Suprapubic skin (tissue), 4 donors: Measurements from ENCODE around the gene PDE4D. TPM values are rescaled to one million over a fixed set of nuclear protein-coding genes. Genes with fewer than 3 reads are reported as not detected.

Source experiments
- DNase-seq, 2 donors: peaks; one replicate each; pipeline ENCODE4 v3.0.0-alpha.2; 2019; ENCODE audit warnings: low spot score in 2 of 2
- H3K27ac ChIP-seq: fragments of 200-600 bp; sonication (generic); one replicate; pipeline ENCODE4 v1.5.1; 2019
- H3K27me3 ChIP-seq: fragments of 200-600 bp; sonication (generic); one replicate; pipeline ENCODE4 v1.5.1; 2019
- H3K36me3 ChIP-seq: fragments of 200-600 bp; sonication (generic); one replicate; pipeline ENCODE4 v1.5.1; 2019
- H3K4me1 ChIP-seq: fragments of 200-600 bp; sonication (generic); one replicate; pipeline ENCODE4 v1.5.1; 2019
- H3K4me3 ChIP-seq: fragments of 200-600 bp; sonication (generic); one replicate; pipeline ENCODE4 v1.5.1; 2019; ENCODE audit warnings: mild to moderate bottlenecking
- H3K9me3 ChIP-seq: fragments of 200-600 bp; sonication (generic); one replicate; pipeline ENCODE4 v1.5.1; 2019
- EP300 ChIP-seq: sonication (generic); formaldehyde crosslinking; IDR thresholded peaks from one replicate; pipeline ENCODE4 v1.6.1; 2017; ENCODE audit warnings: antibody characterized with exemption
- POLR2A ChIP-seq, 2 donors: fragments of 450-650 bp; IDR thresholded peaks; one replicate each; pipeline ENCODE4 v1.6.1; 2017; ENCODE audit warnings: antibody characterized with exemption in 2 of 2, mild to moderate bottlenecking in 2 of 2, moderate library complexity in 2 of 2
- POLR2AphosphoS5 ChIP-seq, 3 donors: sonication (generic); formaldehyde crosslinking; IDR thresholded peaks; one replicate each; pipeline ENCODE4 v1.6.1; 2017; ENCODE audit warnings: antibody characterized with exemption in 3 of 3
- WGBS: methylation state at CpG from one replicate; pipeline ENCODE4 v1.1.5; 2018; 5-methylcytosine and 5-hydroxymethylcytosine counted together
- total RNA-seq, 4 donors: library from RNA; depleted of rRNA; stranded (reverse); fragments of >200 nt; gene quantifications; one replicate each; pipeline ENCODE4 v1.1.0, GENCODE V29; 2016
- TF ChIP-seq, protein P1 (sequence below), 2 donors: fragments of 200-600 bp in 1 of 2; fragments of 450-650 bp in 1 of 2; sonication (generic) in 1 of 2; IDR thresholded peaks; one replicate each; pipeline ENCODE4 v1.5.1; 2016 to 2019; ENCODE audit warnings: antibody characterized with exemption in 2 of 2, mild to moderate bottlenecking in 1 of 2, moderate library complexity in 1 of 2

PDE4D gene
- total RNA-seq, 4 donors from 2014 or later: 26.8 to 57.2 (median 29.9) TPM

DNA sequence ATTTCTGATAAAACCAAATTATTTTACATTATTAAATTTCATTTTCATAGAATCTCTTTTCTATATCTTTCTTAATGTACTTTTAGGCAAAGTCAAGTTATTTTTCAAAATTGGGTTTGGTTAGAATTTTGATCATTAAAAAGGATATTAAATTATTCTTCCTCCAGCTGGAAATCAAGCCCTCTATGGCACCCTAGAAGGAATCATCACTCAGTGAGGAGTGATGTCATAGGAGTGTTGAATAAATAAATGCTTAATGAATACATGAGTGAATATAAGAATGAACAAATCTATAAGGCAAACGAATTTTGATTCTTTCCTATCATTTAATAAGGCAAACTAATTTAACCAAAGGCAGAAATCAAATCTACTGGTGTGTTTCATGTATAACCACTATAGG, 639.9 kb downstream of the PDE4D start:
- no peak overlapping the region for H3K27ac ChIP-seq
- H3K36me3 ChIP-seq: no peaks in the 10 kb centered on the region
- TF ChIP-seq POLR2AphosphoS5 (IDR thresholded peaks at IDR 0.05) (no peak), EP300 (no peak), POLR2A (IDR thresholded peaks at IDR 0.05) (no peak)
- TF ChIP-seq, protein P1, sequence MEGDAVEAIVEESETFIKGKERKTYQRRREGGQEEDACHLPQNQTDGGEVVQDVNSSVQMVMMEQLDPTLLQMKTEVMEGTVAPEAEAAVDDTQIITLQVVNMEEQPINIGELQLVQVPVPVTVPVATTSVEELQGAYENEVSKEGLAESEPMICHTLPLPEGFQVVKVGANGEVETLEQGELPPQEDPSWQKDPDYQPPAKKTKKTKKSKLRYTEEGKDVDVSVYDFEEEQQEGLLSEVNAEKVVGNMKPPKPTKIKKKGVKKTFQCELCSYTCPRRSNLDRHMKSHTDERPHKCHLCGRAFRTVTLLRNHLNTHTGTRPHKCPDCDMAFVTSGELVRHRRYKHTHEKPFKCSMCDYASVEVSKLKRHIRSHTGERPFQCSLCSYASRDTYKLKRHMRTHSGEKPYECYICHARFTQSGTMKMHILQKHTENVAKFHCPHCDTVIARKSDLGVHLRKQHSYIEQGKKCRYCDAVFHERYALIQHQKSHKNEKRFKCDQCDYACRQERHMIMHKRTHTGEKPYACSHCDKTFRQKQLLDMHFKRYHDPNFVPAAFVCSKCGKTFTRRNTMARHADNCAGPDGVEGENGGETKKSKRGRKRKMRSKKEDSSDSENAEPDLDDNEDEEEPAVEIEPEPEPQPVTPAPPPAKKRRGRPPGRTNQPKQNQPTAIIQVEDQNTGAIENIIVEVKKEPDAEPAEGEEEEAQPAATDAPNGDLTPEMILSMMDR (IDR thresholded peaks at IDR 0.05): no peak
- WGBS: 63% methylated on average over 1 of the region's 1 CpG
- DNase-seq: no peak
- no peaks in the 10 kb centered on the region for H3K9me3 ChIP-seq
- no peaks in the 10 kb centered on the region for H3K27me3 ChIP-seq
- H3K4me1 ChIP-seq: no peaks in the 10 kb centered on the region
- H3K4me3 ChIP-seq: no peak overlapping the region

DNA sequence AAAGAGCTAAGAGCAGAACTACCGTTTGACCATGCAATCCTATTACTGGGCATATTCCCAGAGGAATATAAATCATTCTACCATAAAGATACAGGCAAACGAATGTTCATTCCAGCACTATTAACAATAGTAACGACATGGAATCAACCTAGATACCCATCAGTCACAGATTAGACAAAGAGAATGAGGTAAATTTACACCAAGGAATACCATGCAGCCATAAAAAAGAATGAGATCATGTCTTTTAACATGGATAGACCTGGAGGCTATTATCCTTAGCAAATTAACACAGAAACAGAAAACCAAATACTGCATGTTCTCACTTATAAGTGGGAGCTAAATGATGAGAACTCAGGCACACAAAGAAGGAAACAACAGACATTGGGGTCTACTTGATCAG, 641.9 kb downstream of the PDE4D start:
- Histone ChIP-seq H3K9me3 (no peaks in the 10 kb centered on the region), H3K27me3 (no peaks in the 10 kb centered on the region), H3K36me3 (no peaks in the 10 kb centered on the region), H3K27ac (no peak overlapping the region), H3K4me1 (no peaks in the 10 kb centered on the region), H3K4me3 (no peak overlapping the region)
- 65% methylated on average over 3 of the region's 3 CpGs for WGBS
- DNase-seq: no peak
- TF ChIP-seq POLR2A (IDR thresholded peaks at IDR 0.05) (no peak), EP300 (no peak), POLR2AphosphoS5 (IDR thresholded peaks at IDR 0.05) (no peak)
- TF ChIP-seq, protein P1 (IDR thresholded peaks at IDR 0.05): no peak

GRCh38 chr5:59249726-59250125, 643.8 kb downstream of the PDE4D start:
- H3K27me3 ChIP-seq: no peaks in the 10 kb centered on the region
- 97% methylated on average over 2 of the region's 2 CpGs for WGBS
- no peaks in the 10 kb centered on the region for H3K9me3 ChIP-seq
- H3K4me1 ChIP-seq: peaks cover 8% of the 10 kb centered on the region
- no peaks in the 10 kb centered on the region for H3K36me3 ChIP-seq
- H3K4me3 ChIP-seq: no peak overlapping the region
- H3K27ac ChIP-seq: no peak overlapping the region
- TF ChIP-seq, protein P1 (IDR thresholded peaks at IDR 0.05): no peak
- no peak for TF ChIP-seq POLR2A (IDR thresholded peaks at IDR 0.05)
- TF ChIP-seq POLR2AphosphoS5 (IDR thresholded peaks at IDR 0.05): no peak
- TF ChIP-seq EP300: no peak
- no peak for DNase-seq

GRCh38 chr5:59249160-59249559, 644.4 kb downstream of the PDE4D start:
- DNase-seq: no peak
- Histone ChIP-seq H3K9me3 (no peaks in the 10 kb centered on the region), H3K4me3 (no peak overlapping the region), H3K4me1 (peaks cover 8% of the 10 kb centered on the region), H3K27ac (no peak overlapping the region), H3K27me3 (no peaks in the 10 kb centered on the region), H3K36me3 (no peaks in the 10 kb centered on the region)
- TF ChIP-seq EP300: no peak

DNA sequence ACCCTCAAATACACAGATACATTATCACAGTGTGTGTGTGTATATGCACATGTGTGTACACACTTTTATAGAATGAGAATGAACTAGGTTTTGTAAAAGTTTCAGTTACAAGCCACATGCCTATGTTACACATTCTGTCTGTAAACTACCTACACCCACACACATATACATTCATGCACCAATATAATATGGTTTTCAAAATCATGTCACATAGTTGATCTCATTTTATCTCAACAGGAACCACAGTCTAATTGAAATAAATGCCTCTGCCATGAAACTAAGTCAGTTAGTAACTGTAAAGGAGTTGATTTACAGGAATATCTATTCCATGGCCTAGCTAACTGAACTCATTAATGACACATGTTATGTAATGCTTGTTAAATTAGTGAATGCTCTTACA, 646.6 kb downstream of the PDE4D start:
- H3K4me3 ChIP-seq: no peak overlapping the region
- DNase-seq: no peak
- H3K4me1 ChIP-seq: peaks cover 8% of the 10 kb centered on the region
- no peaks in the 10 kb centered on the region for H3K27me3 ChIP-seq
- H3K27ac ChIP-seq: no peak overlapping the region
- H3K36me3 ChIP-seq: no peaks in the 10 kb centered on the region
- no peak for TF ChIP-seq EP300
- TF ChIP-seq, protein P1 (IDR thresholded peaks at IDR 0.05): no peak
- no peak for TF ChIP-seq POLR2AphosphoS5 (IDR thresholded peaks at IDR 0.05)
- H3K9me3 ChIP-seq: no peaks in the 10 kb centered on the region

DNA sequence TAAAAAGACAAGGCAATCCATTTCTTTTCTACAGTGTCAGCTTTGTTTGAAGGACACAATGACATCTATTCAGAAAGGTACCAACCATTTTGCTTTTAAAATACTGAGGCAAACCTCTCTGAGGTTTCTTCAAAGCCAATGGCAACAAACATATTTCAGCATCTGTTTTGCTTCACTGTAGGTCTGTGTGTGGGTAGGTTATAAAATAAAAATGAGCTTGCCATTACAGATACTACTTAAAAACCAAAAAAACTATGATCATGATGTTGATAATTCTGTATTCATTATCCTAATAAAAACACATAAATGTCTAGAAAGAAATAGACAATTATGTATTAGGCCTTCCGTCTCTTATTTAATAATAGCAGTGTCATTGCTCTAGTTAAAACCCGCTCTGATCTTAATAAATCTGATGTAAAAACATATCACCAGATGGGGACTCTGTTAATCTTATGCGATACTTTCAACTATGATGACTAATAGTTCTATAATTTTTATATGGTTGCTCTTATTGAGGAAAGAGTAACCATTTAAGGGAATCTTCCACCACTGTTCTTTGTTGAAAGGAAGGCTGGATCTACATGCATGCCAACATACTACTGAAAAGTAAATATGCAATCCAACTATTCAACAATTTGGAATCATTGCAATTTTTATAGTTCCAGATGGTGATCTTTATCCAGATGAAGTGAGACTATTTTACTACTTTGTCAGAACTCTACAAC, 647.2 kb downstream of the PDE4D start:
- no peaks in the 10 kb centered on the region for H3K9me3 ChIP-seq
- 53% methylated on average over 3 of the region's 3 CpGs for WGBS
- DNase-seq: no peak
- peaks cover 8% of the 10 kb centered on the region for H3K4me1 ChIP-seq
- H3K36me3 ChIP-seq: no peaks in the 10 kb centered on the region
- H3K27me3 ChIP-seq: no peaks in the 10 kb centered on the region
- H3K27ac ChIP-seq: no peak overlapping the region
- H3K4me3 ChIP-seq: no peak overlapping the region
- TF ChIP-seq EP300 (no peak), POLR2A (IDR thresholded peaks at IDR 0.05) (no peak), POLR2AphosphoS5 (IDR thresholded peaks at IDR 0.05) (no peak)
- TF ChIP-seq, protein P1 (IDR thresholded peaks at IDR 0.05): no peak
